ENCODE data around the gene EXOC3. TPM values are rescaled to one million over a fixed set of nuclear protein-coding genes. Genes with fewer than 3 reads are reported as not detected.

The EXOC3 gene
- total RNA-seq, 1 experiment from 2014 or later: 31.3 TPM

DNA sequence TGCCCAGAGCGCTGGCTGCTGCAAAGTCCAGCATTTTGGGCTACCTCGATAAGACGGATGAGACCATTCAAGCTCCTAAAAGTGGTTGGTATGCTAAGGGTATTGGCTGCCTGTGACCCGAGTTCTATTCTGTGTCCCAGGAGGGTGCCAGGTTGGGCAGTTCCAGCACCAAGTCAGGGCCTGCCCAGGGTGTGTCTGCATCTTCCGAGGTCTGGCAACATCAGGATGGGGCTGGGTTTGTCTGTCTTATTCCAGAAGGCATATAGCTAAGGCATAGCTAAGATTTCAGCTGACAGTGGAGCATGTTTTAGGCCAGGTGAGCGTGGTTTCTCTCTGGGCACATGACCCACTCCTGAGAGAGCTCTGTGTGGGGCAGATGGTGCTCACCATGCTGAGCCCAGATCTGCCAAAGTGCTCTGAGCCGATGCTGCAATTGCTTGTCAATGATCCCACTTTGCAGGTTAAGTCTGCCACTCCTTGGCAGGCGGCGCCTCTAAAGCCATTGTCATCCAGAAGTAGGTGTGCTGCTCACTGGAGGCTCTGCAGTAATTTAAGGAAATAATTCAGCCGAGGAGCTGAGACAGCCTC is 73.5 kb downstream of the EXOC3 start:
- H3K79me2 ChIP-seq (ENCODE audit: low read length): no peaks in the 10 kb centered on the region
- H3K9ac ChIP-seq (ENCODE audit: low read length): no peak overlapping the region
- TF ChIP-seq, protein P1, sequence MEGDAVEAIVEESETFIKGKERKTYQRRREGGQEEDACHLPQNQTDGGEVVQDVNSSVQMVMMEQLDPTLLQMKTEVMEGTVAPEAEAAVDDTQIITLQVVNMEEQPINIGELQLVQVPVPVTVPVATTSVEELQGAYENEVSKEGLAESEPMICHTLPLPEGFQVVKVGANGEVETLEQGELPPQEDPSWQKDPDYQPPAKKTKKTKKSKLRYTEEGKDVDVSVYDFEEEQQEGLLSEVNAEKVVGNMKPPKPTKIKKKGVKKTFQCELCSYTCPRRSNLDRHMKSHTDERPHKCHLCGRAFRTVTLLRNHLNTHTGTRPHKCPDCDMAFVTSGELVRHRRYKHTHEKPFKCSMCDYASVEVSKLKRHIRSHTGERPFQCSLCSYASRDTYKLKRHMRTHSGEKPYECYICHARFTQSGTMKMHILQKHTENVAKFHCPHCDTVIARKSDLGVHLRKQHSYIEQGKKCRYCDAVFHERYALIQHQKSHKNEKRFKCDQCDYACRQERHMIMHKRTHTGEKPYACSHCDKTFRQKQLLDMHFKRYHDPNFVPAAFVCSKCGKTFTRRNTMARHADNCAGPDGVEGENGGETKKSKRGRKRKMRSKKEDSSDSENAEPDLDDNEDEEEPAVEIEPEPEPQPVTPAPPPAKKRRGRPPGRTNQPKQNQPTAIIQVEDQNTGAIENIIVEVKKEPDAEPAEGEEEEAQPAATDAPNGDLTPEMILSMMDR (conservative IDR thresholded peaks at IDR 0.05; ENCODE audit: low read depth, low read length): no peak
- TF ChIP-seq EZH2 (IDR thresholded peaks at IDR 0.05; ENCODE audit: low read length, unreplicated experiment) (no peak), EZH2phosphoT487 (IDR thresholded peaks at IDR 0.05; ENCODE audit: borderline replicate concordance, low read length) (no peak)
- H3K4me2 ChIP-seq (ENCODE audit: low read length): no peak overlapping the region
- no peak overlapping the region for H2AFZ ChIP-seq (ENCODE audit: low read length)
- H3K27me3 ChIP-seq (ENCODE audit: low read length): peaks cover 21% of the 10 kb centered on the region
- ChIA-PET CTCF (no interaction called here), POLR2A (ENCODE audit: unreplicated experiment) (no interaction called here)
- no peaks in the 10 kb centered on the region for H4K20me1 ChIP-seq (ENCODE audit: low read length)
- intact Hi-C loops (cut with micrococcal nuclease): no loop called here
- no peaks in the 10 kb centered on the region for H3K36me3 ChIP-seq (ENCODE audit: low read depth, low read length)
- no peak overlapping the region for H3K4me3 ChIP-seq (ENCODE audit: low read length)
- no peak overlapping the region for H3K27ac ChIP-seq (ENCODE audit: low read length)
- DNase-seq (no peak), ATAC-seq (no peak)
- BruUV-seq (replicated peaks): no TSS peak
- no peaks in the 10 kb centered on the region for H3K9me3 ChIP-seq (ENCODE audit: low read length)
- H3F3A ChIP-seq (ENCODE audit: low read length, unreplicated experiment): no peaks in the 10 kb centered on the region
- no peaks in the 10 kb centered on the region for H3K4me1 ChIP-seq (ENCODE audit: insufficient read depth, low read length)
- H3K9me2 ChIP-seq (replicated peaks; ENCODE audit: low read length): no peaks in the 10 kb centered on the region

Other genes starting within 250 kb of the EXOC3 start
- gene CCDC127, start 225.0 kb upstream of the EXOC3 start, total RNA-seq (2014; rRNA removed): 4.1 and 5.4 TPM in 2 replicates
- gene SDHA, start 224.9 kb upstream of the EXOC3 start, total RNA-seq (2014; rRNA removed): 163 and 181 TPM in 2 replicates
- gene PDCD6, start 171.5 kb upstream of the EXOC3 start, total RNA-seq (2014; rRNA removed): 158 and 200 TPM in 2 replicates
- 1.6 and 1.9 TPM in 2 replicates for gene AHRR, start 121.5 kb upstream of the EXOC3 start, total RNA-seq (2014; rRNA removed)
- 4.7 and 4.9 TPM in 2 replicates for gene SLC9A3, start 81.3 kb downstream of the EXOC3 start, total RNA-seq (2014; rRNA removed)
- gene CEP72, start 169.2 kb downstream of the EXOC3 start, total RNA-seq (2014; rRNA removed): 17.3 and 23.6 TPM in 2 replicates